ENCODE measurements around the gene NFATC2. TPM values are rescaled to one million over a fixed set of nuclear protein-coding genes. Genes with fewer than 3 reads are reported as not detected.

Gene NFATC2
- total RNA-seq, 1 experiment from 2014 or later: 0.07 TPM

DNA sequence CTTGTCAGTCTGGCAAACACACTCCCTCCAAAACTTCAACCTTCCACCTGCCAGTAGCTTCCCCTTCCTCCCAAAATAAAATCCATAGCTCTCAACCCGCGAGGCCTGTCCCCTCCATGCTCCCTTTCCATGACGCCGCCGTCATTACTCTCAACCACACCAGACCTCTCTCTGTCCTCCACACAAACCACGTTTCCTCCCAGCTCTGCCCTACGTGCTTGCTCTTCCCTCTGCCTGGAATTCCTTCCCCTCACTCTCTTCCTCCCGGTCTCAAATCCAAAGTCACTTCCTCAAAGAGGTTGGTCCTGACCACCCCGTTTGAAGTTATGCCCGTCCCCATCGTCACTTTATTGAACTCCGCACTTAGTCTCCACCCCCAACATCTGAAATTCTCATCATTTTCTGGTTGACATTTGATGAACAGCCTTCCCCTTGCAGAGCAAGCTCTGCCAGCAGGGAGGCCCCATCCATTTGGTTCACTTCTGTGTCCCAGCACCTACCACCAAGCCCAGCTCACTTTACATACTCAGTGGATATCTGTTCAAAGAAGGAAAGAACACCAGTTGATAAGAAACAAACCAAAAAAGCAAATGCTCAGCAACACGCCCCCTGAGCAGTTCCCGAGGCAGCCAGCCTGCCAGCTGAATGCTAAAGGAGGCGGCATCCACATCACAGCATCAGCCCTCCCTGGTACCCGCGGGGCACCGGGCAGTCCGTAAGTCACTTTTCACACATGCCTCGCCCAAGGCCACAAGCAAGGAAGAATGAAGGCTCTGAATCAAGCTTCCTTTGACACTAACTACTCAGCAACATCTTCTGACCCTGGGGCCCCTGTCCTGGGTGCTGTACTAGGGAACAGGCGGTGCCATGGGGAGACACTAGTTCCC lies 125.0 kb downstream of the NFATC2 start:
- H3K4me1 Mint-ChIP-seq (ENCODE audit: insufficient read depth, unreplicated experiment): peaks cover 5% of the 10 kb centered on the region
- no peak overlapping the region for H3K27ac Mint-ChIP-seq (ENCODE audit: low read depth, unreplicated experiment)
- no TSS peak for BruUV-seq (replicated peaks)
- POLR2A ChIA-PET: interaction anchor here (1.2 to 1.4 kb wide), 2 partner anchors 34 to 146 kb away, joined by 3 read pairs; no protein-coding TSS in a partner anchor
- H3K9me3 Mint-ChIP-seq (ENCODE audit: unreplicated experiment): no peaks in the 10 kb centered on the region
- intact Hi-C loops (cut with micrococcal nuclease): no loop called here
- no peak for TF ChIP-seq CTCF (IDR thresholded peaks at IDR 0.05; ENCODE audit: unreplicated experiment)
- DNase-seq (ENCODE audit: unreplicated experiment): no peak
- H3K36me3 Mint-ChIP-seq (ENCODE audit: insufficient read depth, unreplicated experiment): no peaks in the 10 kb centered on the region
- peaks cover 28% of the 10 kb centered on the region for H3K27me3 Mint-ChIP-seq (ENCODE audit: insufficient read depth, unreplicated experiment)
- CTCF ChIA-PET: interaction anchor here (0.6 to 2.9 kb wide), 6 partner anchors 25 to 200 kb away, joined by 3 to 8 read pairs (median 4); no protein-coding TSS in a partner anchor
- H3K4me3 Mint-ChIP-seq (ENCODE audit: unreplicated experiment): no peak overlapping the region

DNA sequence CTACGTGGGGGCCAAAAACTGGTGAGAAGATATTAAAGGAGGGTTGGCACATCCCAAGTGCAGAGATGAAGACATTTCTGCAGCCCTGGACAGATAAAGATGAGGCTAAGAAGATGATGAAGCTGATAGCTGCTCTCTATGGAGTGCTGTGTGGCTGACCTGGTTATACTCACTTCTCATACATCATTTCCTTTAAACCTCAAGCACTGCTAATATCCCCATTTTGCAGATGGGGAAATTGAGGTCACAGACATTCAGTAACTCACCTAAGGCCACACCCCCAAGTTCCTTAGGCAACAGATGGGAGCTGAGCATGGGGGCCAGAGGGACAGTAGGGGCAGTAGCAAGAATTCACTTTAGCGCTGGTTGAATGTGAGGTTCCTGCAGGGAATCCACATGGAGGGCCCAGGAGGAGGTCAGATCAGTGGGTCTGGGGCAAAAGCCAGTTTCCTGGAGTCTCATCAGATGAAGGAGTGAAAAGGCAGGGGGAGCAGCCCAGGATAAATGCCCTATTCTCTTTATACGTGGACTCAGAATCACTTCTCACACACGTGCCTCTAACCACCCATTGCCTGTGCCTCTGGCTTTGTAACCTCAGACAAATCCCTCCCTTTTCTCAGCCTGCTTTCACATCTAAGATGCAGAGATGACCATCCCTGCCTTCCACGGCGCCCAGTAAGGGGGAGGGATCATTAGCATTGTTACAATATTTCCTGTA lies 125.8 kb downstream of the NFATC2 start:
- no peak overlapping the region for H3K4me3 Mint-ChIP-seq (ENCODE audit: unreplicated experiment)
- no peak for DNase-seq (ENCODE audit: unreplicated experiment)
- POLR2A ChIA-PET: no interaction called here
- peaks cover 20% of the 10 kb centered on the region for H3K27me3 Mint-ChIP-seq (ENCODE audit: insufficient read depth, unreplicated experiment)
- CTCF ChIA-PET: interaction anchor here (0.6 to 2.9 kb wide), 4 partner anchors 30 to 200 kb away, joined by 3 to 8 read pairs (median 5); no protein-coding TSS in a partner anchor
- peaks cover 5% of the 10 kb centered on the region for H3K4me1 Mint-ChIP-seq (ENCODE audit: insufficient read depth, unreplicated experiment)
- no peaks in the 10 kb centered on the region for H3K9me3 Mint-ChIP-seq (ENCODE audit: unreplicated experiment)
- TF ChIP-seq CTCF (IDR thresholded peaks at IDR 0.05; ENCODE audit: unreplicated experiment): no peak
- BruUV-seq (replicated peaks): no TSS peak
- no peak overlapping the region for H3K27ac Mint-ChIP-seq (ENCODE audit: low read depth, unreplicated experiment)
- intact Hi-C loops (cut with micrococcal nuclease): no loop called here
- no peaks in the 10 kb centered on the region for H3K36me3 Mint-ChIP-seq (ENCODE audit: insufficient read depth, unreplicated experiment)

DNA sequence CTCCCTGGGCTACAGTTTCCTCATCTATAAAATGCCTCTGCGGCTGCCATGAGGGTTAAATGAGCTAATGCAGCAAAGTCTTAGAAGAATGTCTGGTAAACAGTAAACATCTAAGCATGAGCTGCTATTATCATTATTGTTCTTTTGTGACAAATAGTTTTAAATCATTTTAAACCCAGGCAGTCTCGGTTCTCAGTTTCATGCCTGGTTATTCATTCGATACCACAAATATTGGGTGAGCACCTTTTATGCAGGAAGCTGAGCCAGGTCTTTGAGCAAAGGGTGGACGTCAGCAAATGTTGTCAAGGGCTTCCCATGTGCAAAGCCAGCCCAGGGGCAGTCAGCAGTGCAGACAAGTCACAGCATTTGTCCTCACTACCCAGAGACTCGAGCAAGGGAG lies 128.7 kb downstream of the NFATC2 start:
- DNase-seq (ENCODE audit: unreplicated experiment): no peak
- TF ChIP-seq CTCF (IDR thresholded peaks at IDR 0.05; ENCODE audit: unreplicated experiment): no peak
- Mint-ChIP-seq H3K36me3 (ENCODE audit: insufficient read depth, unreplicated experiment) (peaks cover 6% of the 10 kb centered on the region), H3K4me1 (ENCODE audit: insufficient read depth, unreplicated experiment) (no peaks in the 10 kb centered on the region), H3K9me3 (ENCODE audit: unreplicated experiment) (no peaks in the 10 kb centered on the region), H3K27ac (ENCODE audit: low read depth, unreplicated experiment) (no peak overlapping the region), H3K27me3 (ENCODE audit: insufficient read depth, unreplicated experiment) (peaks cover 11% of the 10 kb centered on the region), H3K4me3 (ENCODE audit: unreplicated experiment) (no peak overlapping the region)
- no TSS peak for BruUV-seq (replicated peaks)
- ChIA-PET POLR2A (no interaction called here), CTCF (interaction anchor here (1.3 kb wide), 1 partner anchor 41 kb away, joined by 4 read pairs; no protein-coding TSS in a partner anchor)
- intact Hi-C loops (cut with micrococcal nuclease): no loop called here

DNA sequence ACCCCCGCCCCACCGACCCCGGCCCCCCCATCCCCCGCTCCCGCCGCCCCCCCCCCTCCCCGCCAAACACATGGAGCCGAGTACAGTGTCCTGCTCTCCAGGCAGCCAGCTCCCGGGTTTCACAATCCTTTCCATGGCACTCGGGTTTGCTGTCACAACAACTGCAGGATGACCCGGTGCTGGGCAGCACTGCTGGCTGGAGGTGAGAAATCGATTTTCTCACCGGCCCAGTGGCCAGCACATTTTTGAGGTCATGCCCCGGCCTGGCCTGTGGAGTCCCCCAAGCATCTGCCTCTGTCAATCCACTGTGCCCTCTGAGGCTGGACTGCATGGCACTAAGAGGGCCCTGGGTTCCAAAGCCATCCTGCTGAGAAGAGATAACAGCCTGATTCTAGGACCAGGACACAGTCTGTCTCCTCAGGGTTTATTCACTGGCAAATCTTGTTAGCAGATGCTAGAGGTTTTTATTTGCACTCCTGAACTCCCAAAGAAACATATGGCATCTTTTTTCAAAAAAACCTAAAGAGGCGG lies 129.5 kb downstream of the NFATC2 start:
- no peaks in the 10 kb centered on the region for H3K9me3 Mint-ChIP-seq (ENCODE audit: unreplicated experiment)
- no peaks in the 10 kb centered on the region for H3K4me1 Mint-ChIP-seq (ENCODE audit: insufficient read depth, unreplicated experiment)
- H3K27ac Mint-ChIP-seq (ENCODE audit: low read depth, unreplicated experiment): no peak overlapping the region
- ChIA-PET CTCF (interaction anchor here (0.6 kb wide), 1 partner anchor 141 kb away, joined by 4 read pairs; no protein-coding TSS in a partner anchor), POLR2A (no interaction called here)
- no peak overlapping the region for H3K4me3 Mint-ChIP-seq (ENCODE audit: unreplicated experiment)
- intact Hi-C loops (cut with micrococcal nuclease): no loop called here
- H3K36me3 Mint-ChIP-seq (ENCODE audit: insufficient read depth, unreplicated experiment): peaks cover 6% of the 10 kb centered on the region
- no TSS peak for BruUV-seq (replicated peaks)
- TF ChIP-seq CTCF (IDR thresholded peaks at IDR 0.05; ENCODE audit: unreplicated experiment): no peak
- H3K27me3 Mint-ChIP-seq (ENCODE audit: insufficient read depth, unreplicated experiment): peaks cover 11% of the 10 kb centered on the region
- DNase-seq (ENCODE audit: unreplicated experiment): no peak
